ENCODE measurements around the gene TMEM18. TPM values are rescaled to one million over a fixed set of nuclear protein-coding genes. Genes with fewer than 3 reads are reported as not detected.

The TMEM18 gene
- total and polyA plus RNA-seq, 2 of the 4 experiments (the other 2 are of a cell fraction), result 15.2 to 30.2 TPM

DNA sequence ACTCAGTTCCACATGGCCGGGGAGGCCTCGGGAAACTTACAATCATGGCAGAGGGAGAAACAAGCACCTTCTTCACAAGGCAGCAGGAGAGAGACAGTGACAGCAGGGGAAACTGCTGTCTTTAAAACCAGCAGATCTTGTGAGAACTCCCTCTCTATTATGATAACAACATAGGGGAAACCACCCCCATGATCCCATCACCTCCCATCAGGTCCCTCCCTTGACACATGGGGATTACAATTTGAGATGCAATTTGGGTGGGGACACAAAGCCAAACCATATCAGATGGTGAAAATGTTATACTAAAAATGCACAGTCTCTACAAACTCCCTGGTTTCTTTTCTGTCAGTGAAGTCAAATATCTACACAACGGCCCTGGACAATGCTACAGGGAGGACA, 9.2 kb downstream of the TMEM18 start:
- peaks cover 18 to 27% of the 10 kb centered on the region in 2 experiments for H3K79me1 ChIP-seq (ENCODE audit: low read depth in 1 of 2, low read length in 2 of 2)
- H3K4ac ChIP-seq (ENCODE audit: low read depth, low read length), result no peak overlapping the region
- no peak overlapping the region for H2AK9ac ChIP-seq (replicated peaks; ENCODE audit: low read depth, low read length, poor library complexity)
- H3K27me3 ChIP-seq (ENCODE audit: control insufficient read depth, insufficient read depth, low read length), result no peaks in the 10 kb centered on the region
- no peak for ATAC-seq (ENCODE audit: low read depth)
- H3K9me3 ChIP-seq (ENCODE audit: control insufficient read depth, insufficient read depth, low read length), result peaks cover 3% of the 10 kb centered on the region; the same call in 1 of the 2 replicates
- no peak overlapping the region for H3K27ac ChIP-seq (ENCODE audit: insufficient read depth, low read length)
- in situ Hi-C loops (cut with MboI; ENCODE audit: low sequenced_read_pairs) (loop anchor here (10.0 kb wide), 1 partner anchor 423 kb away; no protein-coding TSS in a partner anchor), intact Hi-C loops (cut with micrococcal nuclease) (no loop called here), dilution Hi-C loops (cut with HindIII; ENCODE audit: low sequenced_read_pairs, unreplicated experiment) (no loop called here)
- no CpG with 5 or more reads among the region's 3 CpGs for WGBS, 2 experiments (ENCODE audit: extremely low coverage in 2 of 2, insufficient read length in 1 of 2)
- POLR2A ChIA-PET (ENCODE audit: unreplicated experiment), result no interaction called here
- no peak overlapping the region for H2BK5ac ChIP-seq (ENCODE audit: low read depth, low read length, poor library complexity, severe bottlenecking)
- 0 out of 2 replicates have a peak, but pooled peaks cover 6% of the 10 kb centered on the region for H3K9me1 ChIP-seq (ENCODE audit: insufficient read depth, low read length)
- no peak overlapping the region for H3K4me3 ChIP-seq (ENCODE audit: insufficient read depth, low read depth, low read length)
- H2BK20ac ChIP-seq (ENCODE audit: low read depth, low read length), result no peak overlapping the region
- H2BK120ac ChIP-seq (ENCODE audit: low read depth, low read length), result no peak overlapping the region
- no peak overlapping the region for H3K56ac ChIP-seq (ENCODE audit: extremely low read depth, insufficient read depth, low read length)
- H3K36me3 ChIP-seq (ENCODE audit: control insufficient read depth, insufficient read depth, low read length), result peaks cover 22% of the 10 kb centered on the region
- H2AK5ac ChIP-seq (ENCODE audit: low read depth, low read length), result no peak overlapping the region
- no TSS peak for BruUV-seq (replicated peaks)
- no peak overlapping the region for H2BK15ac ChIP-seq (ENCODE audit: low read depth, low read length)
- TF ChIP-seq NFE2L2 (IDR thresholded peaks at IDR 0.05; ENCODE audit: low read depth, low read length), result no peak
- TF ChIP-seq BHLHE40 (IDR thresholded peaks at IDR 0.05; ENCODE audit: low read depth, low read length), result no peak
- no peak for TF ChIP-seq SMC3 (IDR thresholded peaks at IDR 0.05; ENCODE audit: low read depth, low read length)
- no peak for TF ChIP-seq RCOR1 (IDR thresholded peaks at IDR 0.05; ENCODE audit: insufficient replicate concordance, low read length)
- TF ChIP-seq MXI1 (IDR thresholded peaks at IDR 0.05; ENCODE audit: borderline replicate concordance, low read depth, low read length), result no peak
- TF ChIP-seq RAD21 (IDR thresholded peaks at IDR 0.05; ENCODE audit: low read length), result no peak
- TF ChIP-seq, protein P1, sequence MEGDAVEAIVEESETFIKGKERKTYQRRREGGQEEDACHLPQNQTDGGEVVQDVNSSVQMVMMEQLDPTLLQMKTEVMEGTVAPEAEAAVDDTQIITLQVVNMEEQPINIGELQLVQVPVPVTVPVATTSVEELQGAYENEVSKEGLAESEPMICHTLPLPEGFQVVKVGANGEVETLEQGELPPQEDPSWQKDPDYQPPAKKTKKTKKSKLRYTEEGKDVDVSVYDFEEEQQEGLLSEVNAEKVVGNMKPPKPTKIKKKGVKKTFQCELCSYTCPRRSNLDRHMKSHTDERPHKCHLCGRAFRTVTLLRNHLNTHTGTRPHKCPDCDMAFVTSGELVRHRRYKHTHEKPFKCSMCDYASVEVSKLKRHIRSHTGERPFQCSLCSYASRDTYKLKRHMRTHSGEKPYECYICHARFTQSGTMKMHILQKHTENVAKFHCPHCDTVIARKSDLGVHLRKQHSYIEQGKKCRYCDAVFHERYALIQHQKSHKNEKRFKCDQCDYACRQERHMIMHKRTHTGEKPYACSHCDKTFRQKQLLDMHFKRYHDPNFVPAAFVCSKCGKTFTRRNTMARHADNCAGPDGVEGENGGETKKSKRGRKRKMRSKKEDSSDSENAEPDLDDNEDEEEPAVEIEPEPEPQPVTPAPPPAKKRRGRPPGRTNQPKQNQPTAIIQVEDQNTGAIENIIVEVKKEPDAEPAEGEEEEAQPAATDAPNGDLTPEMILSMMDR (conservative IDR thresholded peaks at IDR 0.05; ENCODE audit: low read depth, low read length), result no peak
- TF ChIP-seq CHD1 (IDR thresholded peaks at IDR 0.05; ENCODE audit: low read depth, low read length), result no peak
- TF ChIP-seq ELK1 (IDR thresholded peaks at IDR 0.05; ENCODE audit: borderline replicate concordance, low read depth, low read length), result no peak
- TF ChIP-seq, protein P2, sequence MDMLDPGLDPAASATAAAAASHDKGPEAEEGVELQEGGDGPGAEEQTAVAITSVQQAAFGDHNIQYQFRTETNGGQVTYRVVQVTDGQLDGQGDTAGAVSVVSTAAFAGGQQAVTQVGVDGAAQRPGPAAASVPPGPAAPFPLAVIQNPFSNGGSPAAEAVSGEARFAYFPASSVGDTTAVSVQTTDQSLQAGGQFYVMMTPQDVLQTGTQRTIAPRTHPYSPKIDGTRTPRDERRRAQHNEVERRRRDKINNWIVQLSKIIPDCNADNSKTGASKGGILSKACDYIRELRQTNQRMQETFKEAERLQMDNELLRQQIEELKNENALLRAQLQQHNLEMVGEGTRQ (IDR thresholded peaks at IDR 0.05; ENCODE audit: low read depth, low read length), result no peak
- no peak for TF ChIP-seq CEBPB (IDR thresholded peaks at IDR 0.05; ENCODE audit: low read depth, low read length)
- TF ChIP-seq RFX5 (IDR thresholded peaks at IDR 0.05; ENCODE audit: low read depth, low read length), result no peak
- peaks cover 6% of the 10 kb centered on the region for H3K4me1 ChIP-seq (ENCODE audit: control insufficient read depth, insufficient read depth, low read length)
- DNase-seq, result no peak
- no peaks in the 10 kb centered on the region for H4K20me1 ChIP-seq (ENCODE audit: insufficient read depth, low read length)
- no peak overlapping the region for H3K9ac ChIP-seq (ENCODE audit: low read depth, low read length)
- CTCF ChIA-PET, result interaction anchor here (1.2 kb wide), 1 partner anchor 9 kb away, joined by 3 read pairs; the partner anchor contains the start of gene TMEM18
- no peak overlapping the region for H2AFZ ChIP-seq (replicated peaks; ENCODE audit: low read length, poor library complexity)
- no peak overlapping the region for H4K8ac ChIP-seq (ENCODE audit: low read depth in 2 of 2, low read length in 2 of 2)
- no peak overlapping the region for H3K18ac ChIP-seq (ENCODE audit: low read depth, low read length)
- H4K5ac ChIP-seq (ENCODE audit: low read depth, low read length), result no peak overlapping the region
- H3K14ac ChIP-seq (replicated peaks; ENCODE audit: low read depth, low read length), result no peak overlapping the region
- no peak overlapping the region for H3K4me2 ChIP-seq (ENCODE audit: low read depth, low read length)
- H4K91ac ChIP-seq (ENCODE audit: insufficient read depth, low read depth, low read length), result no peak overlapping the region
- no peak overlapping the region for H3K23ac ChIP-seq (ENCODE audit: low read depth, low read length)

All from IMR-90 (cell line).